ENCODE measurements around the gene MPZL2. TPM values are rescaled to one million over a fixed set of nuclear protein-coding genes. Genes with fewer than 3 reads are reported as not detected.

MPZL2 gene
- total and polyA plus RNA-seq, 10 of the 15 experiments (the other 5 are each of a cell fraction or from before 2014, with no cell fraction given), result 0.81 to 4.8 (median 3.1) TPM

- TF ChIP-seq ZBTB4 (CRISPR knock-in tag; IDR thresholded peaks at IDR 0.05) (no peak), DPF2 (IDR thresholded peaks at IDR 0.05) (no peak), RELB (IDR thresholded peaks at IDR 0.05; ENCODE audit: low read depth) (no peak), FOXM1 (IDR thresholded peaks at IDR 0.05; ENCODE audit: low read depth, low read length) (no peak), CUX1 (IDR thresholded peaks at IDR 0.05; ENCODE audit: insufficient replicate concordance, low read depth, low read length) (no peak), MXI1 (IDR thresholded peaks at IDR 0.05; ENCODE audit: low read depth, low read length) (no peak), RCOR1 (conservative IDR thresholded peaks at IDR 0.05; ENCODE audit: low read depth, low read length) (no peak)
Observed at GRCh38 chr11:118272001-118272400, 7.9 kb upstream of the MPZL2 start (continued).

Data from GM12878 (cell line).